ENCODE data around the gene RBCK1. TPM values are rescaled to one million over a fixed set of nuclear protein-coding genes. Genes with fewer than 3 reads are reported as not detected.

Gene RBCK1
- total and polyA plus RNA-seq, 2 donors (not counting 1 experiment from before 2014, with no cell fraction given) = 128 to 135 TPM

DNA sequence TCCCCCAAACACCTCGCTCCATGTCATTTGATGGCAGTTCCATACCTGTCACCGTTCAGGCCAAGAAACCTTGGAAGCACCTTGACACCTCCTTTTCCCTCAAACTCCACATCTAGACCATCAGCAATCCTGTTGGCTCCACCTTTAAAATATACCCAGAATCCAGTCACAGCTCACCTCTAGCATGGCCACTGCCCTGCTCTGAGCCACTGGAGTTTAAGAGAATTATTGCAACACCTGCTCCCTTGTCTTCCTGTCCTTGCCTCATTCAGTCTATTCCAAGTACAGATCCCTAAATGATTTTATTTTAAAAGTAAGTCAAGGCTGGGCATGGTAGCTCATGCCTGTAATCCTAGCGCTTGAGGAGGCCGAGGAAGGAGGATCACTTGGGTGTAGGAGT is 39.2 kb upstream of the RBCK1 start:
- H3K4me1 ChIP-seq (ENCODE audit: control insufficient read depth in 2 of 2, insufficient read depth in 2 of 2, low read length in 2 of 2) = no peaks in the 10 kb centered on the region
- Mint-ChIP-seq H3K27ac (no peak overlapping the region), H3K4me1 (no peaks in the 10 kb centered on the region), H3K27me3 (peaks cover 15% of the 10 kb centered on the region), H3K4me3 (no peak overlapping the region), H3K9me3 (ENCODE audit: insufficient read depth) (no peaks in the 10 kb centered on the region)
- no peak overlapping the region for H3K9ac ChIP-seq (ENCODE audit: low read length)
- ChIA-PET CTCF (interaction anchor here (1.8 kb wide), 1 partner anchor 277 kb away, joined by 4 read pairs; no protein-coding TSS in a partner anchor), POLR2A (interaction anchor here (0.7 kb wide), 1 partner anchor 46 kb away, joined by 4 read pairs; no protein-coding TSS in a partner anchor)
- TF ChIP-seq EZH2 (IDR thresholded peaks at IDR 0.05; ENCODE audit: borderline replicate concordance, insufficient read depth, low read depth, low read length, poor library complexity, severe bottlenecking) = no peak
- TF ChIP-seq, protein P1, sequence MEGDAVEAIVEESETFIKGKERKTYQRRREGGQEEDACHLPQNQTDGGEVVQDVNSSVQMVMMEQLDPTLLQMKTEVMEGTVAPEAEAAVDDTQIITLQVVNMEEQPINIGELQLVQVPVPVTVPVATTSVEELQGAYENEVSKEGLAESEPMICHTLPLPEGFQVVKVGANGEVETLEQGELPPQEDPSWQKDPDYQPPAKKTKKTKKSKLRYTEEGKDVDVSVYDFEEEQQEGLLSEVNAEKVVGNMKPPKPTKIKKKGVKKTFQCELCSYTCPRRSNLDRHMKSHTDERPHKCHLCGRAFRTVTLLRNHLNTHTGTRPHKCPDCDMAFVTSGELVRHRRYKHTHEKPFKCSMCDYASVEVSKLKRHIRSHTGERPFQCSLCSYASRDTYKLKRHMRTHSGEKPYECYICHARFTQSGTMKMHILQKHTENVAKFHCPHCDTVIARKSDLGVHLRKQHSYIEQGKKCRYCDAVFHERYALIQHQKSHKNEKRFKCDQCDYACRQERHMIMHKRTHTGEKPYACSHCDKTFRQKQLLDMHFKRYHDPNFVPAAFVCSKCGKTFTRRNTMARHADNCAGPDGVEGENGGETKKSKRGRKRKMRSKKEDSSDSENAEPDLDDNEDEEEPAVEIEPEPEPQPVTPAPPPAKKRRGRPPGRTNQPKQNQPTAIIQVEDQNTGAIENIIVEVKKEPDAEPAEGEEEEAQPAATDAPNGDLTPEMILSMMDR (IDR thresholded peaks at IDR 0.05) = no peak
- DNase-seq = no peak
- intact Hi-C loops (cut with micrococcal nuclease) = no loop called here
- no peak overlapping the region for H3K27ac ChIP-seq (ENCODE audit: low read length in 2 of 2)
- no peak overlapping the region for H2AFZ ChIP-seq (ENCODE audit: insufficient read depth, low read depth, low read length, poor library complexity, severe bottlenecking)
- no peaks in the 10 kb centered on the region for H4K20me1 ChIP-seq (ENCODE audit: control insufficient read depth, insufficient read depth, low read length, poor library complexity, severe bottlenecking)
- ATAC-seq (ENCODE audit: low read depth) = no peak
- no peaks in the 10 kb centered on the region for H3K36me3 ChIP-seq (replicated peaks in 1 of 2; ENCODE audit: control extremely low read depth in 1 of 2, control insufficient read depth in 1 of 2, extremely low read depth in 1 of 2, insufficient read depth in 2 of 2, low read length in 1 of 2)
- WGBS (ENCODE audit: insufficient coverage) = 98% methylated on average over 4 of the region's 4 CpGs
- H3K4me3 ChIP-seq (ENCODE audit: control extremely low read depth in 1 of 5, extremely low read depth in 1 of 5, insufficient read depth in 1 of 5, low read depth in 2 of 5, low read length in 4 of 5) = no peak overlapping the region
- no peaks in the 10 kb centered on the region for H3K79me2 ChIP-seq (ENCODE audit: control insufficient read depth, insufficient read depth, low read length)
- H3K4me2 ChIP-seq (replicated peaks; ENCODE audit: low read depth, low read length, poor library complexity, severe bottlenecking) = no peak overlapping the region
- H3K9me3 ChIP-seq (ENCODE audit: control extremely low read depth in 1 of 3, control insufficient read depth in 2 of 3, insufficient read depth in 1 of 3, low read length in 2 of 3) = no peaks in the 10 kb centered on the region
- H3K27me3 ChIP-seq (replicated peaks in 1 of 4; ENCODE audit: control extremely low read depth in 1 of 4, control insufficient read depth in 3 of 4, insufficient read depth in 4 of 4, low read length in 3 of 4) = no peaks in the 10 kb centered on the region

DNA sequence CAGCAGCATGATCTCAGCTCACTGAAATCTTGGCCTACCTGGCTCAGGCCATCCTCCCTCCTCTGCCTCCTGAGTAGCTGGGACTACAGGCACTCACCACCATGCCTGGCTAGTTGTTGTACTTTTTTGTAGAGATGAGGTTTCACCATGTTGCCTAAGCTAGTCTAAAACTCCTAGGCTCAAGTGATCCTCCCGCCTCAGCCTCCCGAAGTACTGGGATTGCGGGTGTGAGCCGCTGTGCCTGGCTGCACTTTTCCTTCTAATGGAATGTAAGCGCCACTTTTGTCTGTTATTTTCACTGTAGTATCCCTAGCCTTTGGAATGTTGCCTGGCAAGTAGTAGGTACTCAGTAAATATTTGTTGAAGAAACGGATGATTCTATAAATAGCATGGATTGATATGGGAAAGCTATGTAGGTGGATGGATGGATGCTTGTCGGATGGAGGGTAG is 37.9 kb upstream of the RBCK1 start:
- ChIA-PET POLR2A (no interaction called here), CTCF (interaction anchor here (0.6 to 1.8 kb wide), 3 partner anchors 12 to 276 kb away, joined by 3 to 5 read pairs (median 4); no protein-coding TSS in a partner anchor)
- Histone ChIP-seq H3K4me3 (ENCODE audit: control extremely low read depth in 1 of 5, extremely low read depth in 1 of 5, insufficient read depth in 1 of 5, low read depth in 2 of 5, low read length in 4 of 5) (no peak overlapping the region), H2AFZ (ENCODE audit: insufficient read depth, low read depth, low read length, poor library complexity, severe bottlenecking) (no peak overlapping the region), H3K4me2 (replicated peaks; ENCODE audit: low read depth, low read length, poor library complexity, severe bottlenecking) (no peak overlapping the region), H3K9ac (ENCODE audit: low read length) (no peak overlapping the region), H3K79me2 (ENCODE audit: control insufficient read depth, insufficient read depth, low read length) (no peaks in the 10 kb centered on the region), H3K4me1 (ENCODE audit: control insufficient read depth in 2 of 2, insufficient read depth in 2 of 2, low read length in 2 of 2) (no peaks in the 10 kb centered on the region), H3K36me3 (replicated peaks in 1 of 2; ENCODE audit: control extremely low read depth in 1 of 2, control insufficient read depth in 1 of 2, extremely low read depth in 1 of 2, insufficient read depth in 2 of 2, low read length in 1 of 2) (no peaks in the 10 kb centered on the region), H3K9me3 (ENCODE audit: control extremely low read depth in 1 of 3, control insufficient read depth in 2 of 3, insufficient read depth in 1 of 3, low read length in 2 of 3) (no peaks in the 10 kb centered on the region), H4K20me1 (ENCODE audit: control insufficient read depth, insufficient read depth, low read length, poor library complexity, severe bottlenecking) (no peaks in the 10 kb centered on the region), H3K27me3 (replicated peaks in 1 of 4; ENCODE audit: control extremely low read depth in 1 of 4, control insufficient read depth in 3 of 4, insufficient read depth in 4 of 4, low read length in 3 of 4) (no peaks in the 10 kb centered on the region), H3K27ac (ENCODE audit: low read length in 2 of 2) (no peak overlapping the region)
- intact Hi-C loops (cut with micrococcal nuclease) = no loop called here
- no peak for TF ChIP-seq EZH2 (IDR thresholded peaks at IDR 0.05; ENCODE audit: borderline replicate concordance, insufficient read depth, low read depth, low read length, poor library complexity, severe bottlenecking)
- TF ChIP-seq, protein P1 (IDR thresholded peaks at IDR 0.05) = no peak
- H3K4me3 Mint-ChIP-seq = no peak overlapping the region
- DNase-seq = no peak
- no peaks in the 10 kb centered on the region for H3K4me1 Mint-ChIP-seq
- ATAC-seq (ENCODE audit: low read depth) = no peak
- no peak overlapping the region for H3K27ac Mint-ChIP-seq
- H3K9me3 Mint-ChIP-seq (ENCODE audit: insufficient read depth) = no peaks in the 10 kb centered on the region
- 90% methylated on average over 7 of the region's 7 CpGs for WGBS (ENCODE audit: insufficient coverage)
- peaks cover 15% of the 10 kb centered on the region for H3K27me3 Mint-ChIP-seq

Data from B cell (primary cell).